Endothelial cell (in vitro differentiated cells): ENCODE data around the gene NR2C2. TPM values are rescaled to one million over a fixed set of nuclear protein-coding genes. Genes with fewer than 3 reads are reported as not detected.

ENCODE experiments used
- DNase-seq: peaks from one replicate; pipeline ENCODE4 v3.0.0; 2021; ENCODE audit warnings: low spot score
- H3K27ac Mint-ChIP-seq: one replicate; pipeline ENCODE4 v1.8.0; 2021; ENCODE audit warnings: mixed read lengths, inconsistent platforms; ENCODE audit not compliant: unreplicated experiment
- H3K27me3 Mint-ChIP-seq: one replicate; pipeline ENCODE4 v1.8.0; 2021; ENCODE audit warnings: mild to moderate bottlenecking, moderate library complexity, mixed read lengths, inconsistent platforms; ENCODE audit not compliant: unreplicated experiment
- H3K36me3 Mint-ChIP-seq: one replicate; pipeline ENCODE4 v1.8.0; 2021; ENCODE audit warnings: mild to moderate bottlenecking, low read depth, mixed read lengths, inconsistent platforms; ENCODE audit not compliant: unreplicated experiment
- H3K4me1 Mint-ChIP-seq: one replicate; pipeline ENCODE4 v1.8.0; 2021; ENCODE audit warnings: mild to moderate bottlenecking, mixed read lengths, inconsistent platforms; ENCODE audit not compliant: unreplicated experiment
- H3K4me3 Mint-ChIP-seq: one replicate; pipeline ENCODE4 v1.8.0; 2021; ENCODE audit warnings: mild to moderate bottlenecking, mixed read lengths, inconsistent platforms; ENCODE audit not compliant: unreplicated experiment
- H3K9me3 Mint-ChIP-seq: one replicate; pipeline ENCODE4 v1.8.0; 2021; ENCODE audit warnings: mixed read lengths, inconsistent platforms; ENCODE audit not compliant: unreplicated experiment
- CTCF ChIP-seq: fragments of 200-600 bp; sonication (generic); IDR thresholded peaks from one replicate; pipeline ENCODE4 v1.5.0; 2021; ENCODE audit warnings: antibody characterized with exemption; ENCODE audit not compliant: unreplicated experiment
- total RNA-seq: library from RNA; stranded (reverse); fragmentation: NEBNext Ultra II Directional; extraction: Animal tissue kit (Norgen Biotek cat#: 25700); gene quantifications from one replicate; pipeline ENCODE4 v1.2.1, GENCODE V29; 2021; ENCODE audit not compliant: unreplicated experiment

NR2C2 gene
- total RNA-seq, 1 donor from 2014 or later: 49.1 TPM

- peaks cover 13% of the 10 kb centered on the region for H3K27me3 Mint-ChIP-seq
- no peak overlapping the region for H3K4me3 Mint-ChIP-seq
- no peaks in the 10 kb centered on the region for H3K4me1 Mint-ChIP-seq
- no peak for TF ChIP-seq CTCF
- H3K36me3 Mint-ChIP-seq: peaks cover 46% of the 10 kb centered on the region
- H3K27ac Mint-ChIP-seq: no peak overlapping the region
- DNase-seq: no peak
- no peaks in the 10 kb centered on the region for H3K9me3 Mint-ChIP-seq
These were observed 20.8 kb upstream of the NR2C2 start for GRCh38 chr3:14926592-14926991.

DNA sequence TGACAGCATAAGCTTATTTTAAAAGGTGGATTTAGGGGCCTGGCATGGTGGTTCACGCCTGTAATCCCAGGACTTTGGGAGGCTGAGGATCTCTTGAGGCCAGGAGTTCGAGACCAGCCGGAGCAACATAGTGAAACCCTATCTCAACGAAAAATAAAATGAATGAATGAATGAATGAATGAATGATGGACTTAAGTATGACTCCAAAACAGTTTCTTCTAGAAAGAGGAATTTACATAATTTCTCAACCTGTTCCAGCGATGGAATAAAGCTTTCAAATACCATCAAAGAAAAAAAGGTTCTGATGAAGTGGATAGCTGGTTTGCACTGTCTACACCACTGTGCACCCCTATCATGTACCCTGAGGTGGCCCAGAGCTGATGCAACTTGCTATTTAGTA is 20.1 kb upstream of the NR2C2 start:
- Mint-ChIP-seq H3K4me1 (no peaks in the 10 kb centered on the region), H3K4me3 (no peak overlapping the region)

GRCh38 chr3:14929310-14930074 is 17.9 kb upstream of the NR2C2 start:
- peaks cover 55% of the 10 kb centered on the region for H3K36me3 Mint-ChIP-seq
- no peaks in the 10 kb centered on the region for H3K4me1 Mint-ChIP-seq
- no peak for DNase-seq
- no peak overlapping the region for H3K4me3 Mint-ChIP-seq
- H3K9me3 Mint-ChIP-seq: no peaks in the 10 kb centered on the region
- no peak overlapping the region for H3K27ac Mint-ChIP-seq
- peaks cover 3% of the 10 kb centered on the region for H3K27me3 Mint-ChIP-seq
- no peak for TF ChIP-seq CTCF

More for the DNA sequence above, 20.1 kb upstream of the NR2C2 start:
- Mint-ChIP-seq H3K27ac (no peak overlapping the region), H3K9me3 (no peaks in the 10 kb centered on the region), H3K27me3 (peaks cover 14% of the 10 kb centered on the region), H3K36me3 (peaks cover 50% of the 10 kb centered on the region)
- no peak for TF ChIP-seq CTCF
- DNase-seq: no peak

DNA sequence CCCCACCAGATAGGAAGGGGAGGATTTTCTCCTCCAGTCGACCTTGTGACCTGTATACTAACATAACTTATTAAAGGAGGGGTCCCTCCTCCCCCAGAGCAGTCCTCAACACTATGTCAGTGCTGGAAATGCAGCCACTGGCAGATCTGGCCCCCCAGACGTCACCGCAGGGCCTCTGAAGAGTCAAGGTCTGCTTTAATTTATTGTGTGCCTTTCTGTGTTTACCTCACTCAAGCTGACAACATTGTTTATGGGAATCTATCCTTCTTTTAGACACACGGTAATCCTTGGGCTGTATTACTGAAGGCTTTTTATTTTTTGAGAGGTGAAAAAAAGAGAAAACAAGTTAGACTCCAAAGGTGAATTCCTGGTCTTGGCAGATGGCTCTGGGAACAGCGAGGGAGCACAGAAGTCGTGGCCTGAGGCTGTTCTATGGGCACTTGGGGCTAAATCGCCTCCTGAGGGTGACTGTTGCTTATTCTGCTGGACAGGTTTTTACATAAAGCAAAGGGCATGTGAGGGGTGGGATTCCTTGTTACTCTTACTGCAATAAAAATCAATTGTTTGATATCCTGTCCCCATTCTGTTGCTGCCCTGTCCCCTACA is 13.5 kb upstream of the NR2C2 start:
- H3K4me3 Mint-ChIP-seq: peak overlapping the region; percentile 21
- H3K36me3 Mint-ChIP-seq: peaks cover 43% of the 10 kb centered on the region
- TF ChIP-seq CTCF: no peak
- no peak for DNase-seq
- H3K9me3 Mint-ChIP-seq: no peaks in the 10 kb centered on the region
- H3K4me1 Mint-ChIP-seq: peaks cover 3% of the 10 kb centered on the region
- peaks cover 5% of the 10 kb centered on the region for H3K27me3 Mint-ChIP-seq
- peak overlapping the region; percentile 52 for H3K27ac Mint-ChIP-seq
